ENCODE data around the gene RCAN1. TPM values are rescaled to one million over a fixed set of nuclear protein-coding genes. Genes with fewer than 3 reads are reported as not detected.

RCAN1 gene
- 16.8 and 21.6 TPM in 2 replicates for total RNA-seq

DNA sequence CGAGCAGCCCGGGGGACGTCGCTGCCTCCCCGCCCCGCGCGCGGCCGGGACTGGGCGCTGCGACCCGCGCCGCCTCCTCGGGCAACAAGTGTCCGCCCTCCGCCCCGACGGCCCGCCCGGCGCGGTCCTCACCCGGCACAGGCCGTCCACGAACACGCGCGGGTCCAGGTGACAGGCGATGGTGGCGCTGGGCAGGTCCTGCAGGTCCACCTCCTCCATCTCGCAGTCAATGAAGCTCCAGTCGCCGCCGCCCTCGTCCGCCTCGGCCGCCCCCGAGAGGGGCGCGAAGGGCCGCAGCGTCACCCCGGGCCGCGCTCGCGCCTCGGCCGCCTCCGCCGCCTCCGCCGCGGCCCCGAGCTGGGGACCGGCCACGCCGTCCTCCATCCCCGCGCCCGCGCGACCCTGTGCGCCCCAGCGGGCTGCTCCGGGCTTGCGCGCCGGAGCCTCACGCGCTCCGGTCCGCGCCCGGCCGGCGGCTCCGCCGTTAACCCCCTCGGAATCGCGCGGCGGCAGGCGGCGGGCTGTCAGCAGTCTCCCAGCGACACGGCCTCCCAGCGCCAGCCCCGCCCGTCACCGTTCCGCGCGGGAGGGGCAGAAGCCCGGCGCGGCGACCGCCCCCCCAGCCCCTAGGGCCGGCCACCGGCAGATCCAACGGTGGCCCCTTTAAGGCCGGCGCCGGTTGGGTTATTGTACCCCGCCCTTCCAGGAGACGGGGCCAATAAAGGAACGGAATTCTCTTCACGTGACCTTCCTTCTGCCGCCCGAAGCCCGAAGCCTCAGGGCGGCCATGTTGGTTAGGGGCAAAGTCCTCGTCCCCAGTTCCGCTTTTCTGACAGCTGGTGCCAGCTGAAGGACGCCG, at the start of gene RCAN1:
Gene RCAN1, minus strand, starts transcription at position 486 of the 859 bp plus-strand sequence. Its CDS starts 102 bp downstream, at position 384.

DNA sequence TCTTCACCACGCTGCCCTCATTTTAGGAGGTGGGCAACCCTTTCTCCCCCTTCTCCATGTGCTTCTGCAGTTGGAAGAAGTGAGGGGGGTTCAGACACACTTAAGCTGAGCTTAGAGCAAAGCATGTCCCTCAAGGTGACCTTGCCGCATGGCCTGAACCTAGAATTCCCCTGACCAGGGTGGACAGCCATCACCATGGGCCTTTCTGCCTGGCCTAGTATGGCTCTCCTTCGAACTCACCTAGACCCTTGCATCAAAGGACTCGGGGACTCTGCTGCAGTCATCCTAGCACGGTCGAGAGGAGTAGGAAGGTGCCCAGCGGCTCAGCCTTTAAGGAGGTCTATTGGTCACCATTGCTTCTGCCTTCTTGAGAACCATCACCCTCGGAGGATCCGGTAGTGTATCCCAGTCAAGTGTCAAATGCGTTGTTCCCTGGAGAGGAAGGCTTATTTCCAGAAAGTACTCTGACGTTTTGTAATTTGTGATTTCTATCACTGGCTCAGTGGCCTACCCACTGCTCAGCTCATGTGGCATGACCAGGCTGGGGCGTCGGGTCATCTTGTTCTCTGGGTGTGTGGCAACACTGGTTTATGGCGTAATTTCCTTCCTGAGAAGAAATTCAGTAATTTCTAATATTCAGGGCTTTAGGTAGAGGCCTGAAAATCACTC, 103.0 kb downstream of the RCAN1 start, which contains the start of gene KCNE1:
Gene KCNE1, minus strand, starts transcription at position 424 of the 669 bp plus-strand sequence. CDS start 62,576 bp downstream, outside the sequence.

Other genes with a start within 250 kb of the RCAN1 start
- 6.3 and 10.8 TPM in 2 replicates for gene SMIM11, start 239.6 kb downstream of the RCAN1 start, total RNA-seq
- gene SMIM34, start 191.2 kb downstream of the RCAN1 start, total RNA-seq, result not detected in 2 replicates
- gene KCNE1, start 102.9 kb downstream of the RCAN1 start, total RNA-seq, result under 0.01 TPM in 1 of 2 replicates, not detected in the other
- under 0.01 TPM in 2 replicates for gene CLIC6, start 53.9 kb upstream of the RCAN1 start, total RNA-seq

Data from mesangial cell (primary cell).